IMR-90 (cell line): ENCODE results near the gene PHOX2A. TPM values are rescaled to one million over a fixed set of nuclear protein-coding genes. Genes with fewer than 3 reads are reported as not detected.

ENCODE experiments used
- ATAC-seq: fragments of 200-7000 bp; cut with Tn5 transposase; 2 replicates; pipeline ENCODE4 v1.9.1; 2020; ENCODE audit warnings: low read depth, mild to moderate bottlenecking, moderate library complexity
- BruUV-seq: library from RNA; stranded (reverse); fragments of 400-500 nt; replicated peaks from 2 replicates; lab custom pipeline; 2021; lab: Mats Ljungman, UMichigan
- CTCF ChIA-PET: fragments of 300-600 bp; formaldehyde crosslinking; extraction: SDS; loops from one replicate; lab custom pipeline; 2021; ENCODE audit warnings: antibody characterized with exemption; lab: Yijun Ruan, JAX
- POLR2A ChIA-PET: fragments of 300-600 bp; sonication (Branson Sonifier 250); formaldehyde crosslinking; loops from one replicate; lab custom pipeline; 2022; ENCODE audit warnings: antibody characterized with exemption; ENCODE audit not compliant: unreplicated experiment; lab: Charles Lee
- DNase-seq: peaks from one replicate; pipeline ENCODE4 v3.0.0; 2013
- H2AFZ ChIP-seq: replicated peaks from 2 replicates; pipeline ENCODE3; 2013; ENCODE audit warnings: low read length, mild to moderate bottlenecking; ENCODE audit not compliant: poor library complexity
- H2AK5ac ChIP-seq: 2 replicates; pipeline ENCODE4 v1.6.1; 2013; ENCODE audit warnings: low read depth, low read length, inconsistent platforms
- H2AK9ac ChIP-seq: replicated peaks from 2 replicates; pipeline ENCODE3; 2013; ENCODE audit warnings: mild to moderate bottlenecking, low read depth, low read length, moderate library complexity; ENCODE audit not compliant: poor library complexity
- H2BK120ac ChIP-seq: 2 replicates; pipeline ENCODE4 v1.6.1; 2013; ENCODE audit warnings: low read depth, low read length, inconsistent platforms
- H2BK15ac ChIP-seq: 3 replicates; pipeline ENCODE4 v1.6.1; 2013; ENCODE audit warnings: low read depth, low read length, inconsistent platforms
- H2BK20ac ChIP-seq: 2 replicates; pipeline ENCODE4 v1.6.1; 2013; ENCODE audit warnings: low read depth, mild to moderate bottlenecking, inconsistent platforms, low read length, moderate library complexity
- H2BK5ac ChIP-seq: 2 replicates; pipeline ENCODE4 v1.6.1; 2013; ENCODE audit warnings: mild to moderate bottlenecking, low read depth, low read length, inconsistent platforms; ENCODE audit not compliant: poor library complexity, severe bottlenecking
- H3K14ac ChIP-seq: replicated peaks from 2 replicates; pipeline ENCODE4 v1.6.1; 2013; ENCODE audit warnings: low read depth, low read length, inconsistent platforms
- H3K18ac ChIP-seq: 2 replicates; pipeline ENCODE4 v1.6.1; 2013; ENCODE audit warnings: low read depth, low read length, control low read depth
- H3K23ac ChIP-seq: 2 replicates; pipeline ENCODE4 v1.6.1; 2013; ENCODE audit warnings: low read depth, low read length, inconsistent platforms
- H3K27ac ChIP-seq: 2 replicates; pipeline ENCODE4 v1.5.1; 2013; ENCODE audit warnings: mild to moderate bottlenecking, control low read depth, low read length; ENCODE audit not compliant: insufficient read depth
- H3K27me3 ChIP-seq: 2 replicates; pipeline ENCODE4 v1.6.1; 2013; ENCODE audit warnings: low read length; ENCODE audit not compliant: control insufficient read depth, insufficient read depth
- H3K36me3 ChIP-seq: 2 replicates; pipeline ENCODE4 v1.6.1; 2013; ENCODE audit warnings: low read length, mixed read lengths; ENCODE audit not compliant: control insufficient read depth, insufficient read depth
- H3K4ac ChIP-seq: 2 replicates; pipeline ENCODE4 v1.6.1; 2013; ENCODE audit warnings: low read depth, low read length, inconsistent platforms
- H3K4me1 ChIP-seq: 2 replicates; pipeline ENCODE4 v1.6.1; 2013; ENCODE audit warnings: low read length, mixed read lengths; ENCODE audit not compliant: control insufficient read depth, insufficient read depth
- H3K4me2 ChIP-seq: 2 replicates; pipeline ENCODE4 v1.6.1; 2013; ENCODE audit warnings: low read depth, mild to moderate bottlenecking, control low read depth, low read length, moderate library complexity
- H3K4me3 ChIP-seq: 2 replicates; pipeline ENCODE4 v1.5.1; 2013; ENCODE audit warnings: low read depth, mild to moderate bottlenecking, control low read depth, low read length, moderate library complexity; ENCODE audit not compliant: insufficient read depth
- H3K56ac ChIP-seq: 2 replicates; pipeline ENCODE4 v1.6.1; 2013; ENCODE audit warnings: low read length, inconsistent platforms; ENCODE audit not compliant: insufficient read depth; ENCODE audit errors: extremely low read depth
- H3K79me1 ChIP-seq, 2 experiments: 2 replicates each; pipeline ENCODE4 v1.6.1; 2013; ENCODE audit warnings: low read length in 2 of 2, inconsistent platforms in 1 of 2, low read depth in 1 of 2
- H3K9ac ChIP-seq: 2 replicates; pipeline ENCODE4 v1.6.1; 2013; ENCODE audit warnings: low read depth, low read length, control low read depth
- H3K9me1 ChIP-seq: 2 replicates; pipeline ENCODE4 v1.6.1; 2013; ENCODE audit warnings: low read length, inconsistent platforms; ENCODE audit not compliant: insufficient read depth
- H3K9me3 ChIP-seq: 2 replicates; pipeline ENCODE4 v1.6.1; 2013; ENCODE audit warnings: low read length; ENCODE audit not compliant: control insufficient read depth, insufficient read depth
- H4K20me1 ChIP-seq: 2 replicates; pipeline ENCODE4 v1.6.1; 2013; ENCODE audit warnings: low read length, inconsistent platforms; ENCODE audit not compliant: insufficient read depth
- H4K5ac ChIP-seq: 2 replicates; pipeline ENCODE4 v1.6.1; 2013; ENCODE audit warnings: mild to moderate bottlenecking, low read depth, low read length, control low read depth
- H4K8ac ChIP-seq, 2 experiments: 2 replicates each; pipeline ENCODE4 v1.6.1; 2013; ENCODE audit warnings: low read depth in 2 of 2, low read length in 2 of 2, control low read depth in 1 of 2, inconsistent platforms in 1 of 2
- H4K91ac ChIP-seq: 2 replicates; pipeline ENCODE4 v1.6.1; 2013; ENCODE audit warnings: low read depth, low read length, inconsistent platforms; ENCODE audit not compliant: insufficient read depth
- BHLHE40 ChIP-seq: fragments of 150-350 bp; IDR thresholded peaks from 2 replicates; pipeline ENCODE4 v1.6.1; 2016; ENCODE audit warnings: mild to moderate bottlenecking, low read depth, low read length
- CEBPB ChIP-seq: IDR thresholded peaks from 2 replicates; pipeline ENCODE4 v1.6.1; 2012; ENCODE audit warnings: low read depth, low read length, improper control_type of control experiment
- CHD1 ChIP-seq: IDR thresholded peaks from 2 replicates; pipeline ENCODE4 v1.6.1; 2012; ENCODE audit warnings: low read depth, low read length, improper control_type of control experiment
- FOS ChIP-seq: fragments of 150-350 bp; IDR thresholded peaks from 2 replicates; pipeline ENCODE4 v1.6.1; 2016; ENCODE audit warnings: low read depth, low read length
- MAFK ChIP-seq: IDR thresholded peaks from 2 replicates; pipeline ENCODE4 v1.6.1; 2012; ENCODE audit warnings: low read depth, low read length, improper control_type of control experiment
- MAZ ChIP-seq: IDR thresholded peaks from 2 replicates; pipeline ENCODE4 v1.6.1; 2012; ENCODE audit warnings: low read depth, mild to moderate bottlenecking, low read length, improper control_type of control experiment, moderate library complexity, borderline replicate concordance
- MXI1 ChIP-seq: IDR thresholded peaks from 2 replicates; pipeline ENCODE4 v1.6.1; 2012; ENCODE audit warnings: low read depth, mild to moderate bottlenecking, low read length, moderate library complexity, borderline replicate concordance
- NFE2L2 ChIP-seq: fragments of 150-350 bp; IDR thresholded peaks from 2 replicates; pipeline ENCODE4 v1.6.1; 2016; ENCODE audit warnings: low read depth, mild to moderate bottlenecking, low read length
- POLR2A ChIP-seq: IDR thresholded peaks from 2 replicates; pipeline ENCODE4 v1.6.1; 2012; ENCODE audit warnings: mild to moderate bottlenecking, low read depth, low read length
- RAD21 ChIP-seq: IDR thresholded peaks from 2 replicates; pipeline ENCODE4 v1.6.1; 2012; ENCODE audit warnings: low read length, improper control_type of control experiment
- RCOR1 ChIP-seq: IDR thresholded peaks from 2 replicates; pipeline ENCODE4 v1.6.1; 2012; ENCODE audit warnings: mild to moderate bottlenecking, low read length, improper control_type of control experiment; ENCODE audit not compliant: insufficient replicate concordance
- RFX5 ChIP-seq: IDR thresholded peaks from 2 replicates; pipeline ENCODE4 v1.8.0; 2012; ENCODE audit warnings: low read depth, mild to moderate bottlenecking, low read length, moderate library complexity
- SMC3 ChIP-seq: fragments of 150-350 bp; IDR thresholded peaks from 2 replicates; pipeline ENCODE4 v1.6.1; 2016; ENCODE audit warnings: low read depth, mild to moderate bottlenecking, antibody characterized with exemption, low read length, moderate library complexity
- WGBS, 2 experiments: methylation state at CpG; one replicate each; pipeline versions ENCODE4 v1.1.5 to v1.1.7; 2013; ENCODE audit warnings: missing lambda C conversion rate in 2 of 2; ENCODE audit not compliant: insufficient read length in 1 of 2; ENCODE audit errors: extremely low coverage in 2 of 2; 5-methylcytosine and 5-hydroxymethylcytosine counted together
- dilution Hi-C: fragments of 300-500 bp; cut with HindIII; formaldehyde crosslinking; loops from one replicate; pipeline ENCODE4 v1.14.3; 2018; ENCODE audit warnings: low sequenced_read_pairs; ENCODE audit not compliant: unreplicated experiment
- in situ Hi-C: fragments of 300-500 bp; cut with MboI; formaldehyde crosslinking; loops from 3 replicates; pipeline ENCODE4 v1.14.3; 2019; ENCODE audit warnings: low sequenced_read_pairs, inconsistent platforms, mixed read lengths
- intact Hi-C: fragments of 100-400 bp; cut with micrococcal nuclease; formaldehyde crosslinking; loops from 2 replicates; pipeline ENCODE4 v1.10.0; 2022
- polyA plus RNA-seq, 3 experiments: library from polyadenylated mRNA; depleted of rRNA; stranded (reverse); fragments of >200 nt; gene quantifications; 2 replicates each; pipeline ENCODE4 v1.2.3, GENCODE V29; 2012; ENCODE audit warnings: low replicate concordance in 1 of 3
- total RNA-seq: library from RNA; depleted of rRNA; stranded (reverse); fragments of >200 nt; gene quantifications from 2 replicates; pipeline ENCODE4 v1.2.3, GENCODE V29; 2012
- TF ChIP-seq, protein P1 (sequence below): conservative IDR thresholded peaks from 2 replicates; pipeline ENCODE4 v1.5.1; 2012; ENCODE audit warnings: mild to moderate bottlenecking, low read depth, low read length, improper control_type of control experiment
- TF ChIP-seq, protein P2 (sequence below): fragments of 150-350 bp; IDR thresholded peaks from 2 replicates; pipeline ENCODE4 v1.6.1; 2016; ENCODE audit warnings: low read depth, mild to moderate bottlenecking, low read length, moderate library complexity, borderline replicate concordance
- TF ChIP-seq, protein P3 (sequence below): fragments of 150-350 bp; IDR thresholded peaks from 2 replicates; pipeline ENCODE4 v1.6.1; 2017; ENCODE audit warnings: mild to moderate bottlenecking, antibody characterized with exemption, low read length, low read depth

The PHOX2A gene
- total and polyA plus RNA-seq, 2 of the 4 experiments (the other 2 are of a cell fraction), result not detected

DNA sequence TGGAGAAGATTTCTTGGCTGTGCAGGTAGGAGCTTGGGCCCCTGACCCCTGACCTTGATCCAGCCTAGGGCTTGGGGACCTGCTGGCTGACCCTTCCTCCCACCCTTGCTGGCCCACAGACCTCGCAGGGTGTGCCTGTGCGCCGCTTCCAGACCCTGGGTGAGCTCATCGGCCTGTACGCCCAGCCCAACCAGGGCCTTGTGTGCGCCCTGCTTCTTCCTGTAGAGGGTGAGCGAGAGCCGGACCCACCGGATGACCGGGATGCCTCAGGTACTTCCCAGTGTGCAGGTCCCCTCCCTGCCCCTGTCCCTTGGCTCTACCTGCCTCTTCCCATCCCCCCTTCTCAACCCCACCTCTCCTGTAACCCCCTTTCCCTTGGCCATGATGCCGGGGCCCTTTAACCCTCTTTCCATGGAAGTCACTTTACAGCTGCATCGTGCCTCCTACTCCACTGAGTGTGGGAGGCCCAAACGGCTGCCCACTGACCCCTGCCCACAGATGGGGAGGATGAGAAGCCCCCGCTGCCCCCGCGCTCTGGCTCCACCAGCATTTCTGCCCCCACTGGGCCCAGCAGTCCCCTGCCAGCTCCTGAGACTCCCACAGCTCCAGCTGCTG lies 15.6 kb downstream of the PHOX2A start:
- no peak overlapping the region for H3K9ac ChIP-seq
- no peak overlapping the region for H3K23ac ChIP-seq
- no peak overlapping the region for H2BK5ac ChIP-seq
- peaks cover 4% of the 10 kb centered on the region; the same call in 1 of the 2 replicates for H3K4me1 ChIP-seq
- H4K5ac ChIP-seq, result no peak overlapping the region
- intact Hi-C loops, result no loop called here
- TF ChIP-seq MAZ, result no peak
- TF ChIP-seq MAFK, result no peak
- no peak for TF ChIP-seq FOS
- no peak for TF ChIP-seq RCOR1
- TF ChIP-seq RAD21, result no peak
- TF ChIP-seq SMC3, result no peak
- TF ChIP-seq, protein P1, sequence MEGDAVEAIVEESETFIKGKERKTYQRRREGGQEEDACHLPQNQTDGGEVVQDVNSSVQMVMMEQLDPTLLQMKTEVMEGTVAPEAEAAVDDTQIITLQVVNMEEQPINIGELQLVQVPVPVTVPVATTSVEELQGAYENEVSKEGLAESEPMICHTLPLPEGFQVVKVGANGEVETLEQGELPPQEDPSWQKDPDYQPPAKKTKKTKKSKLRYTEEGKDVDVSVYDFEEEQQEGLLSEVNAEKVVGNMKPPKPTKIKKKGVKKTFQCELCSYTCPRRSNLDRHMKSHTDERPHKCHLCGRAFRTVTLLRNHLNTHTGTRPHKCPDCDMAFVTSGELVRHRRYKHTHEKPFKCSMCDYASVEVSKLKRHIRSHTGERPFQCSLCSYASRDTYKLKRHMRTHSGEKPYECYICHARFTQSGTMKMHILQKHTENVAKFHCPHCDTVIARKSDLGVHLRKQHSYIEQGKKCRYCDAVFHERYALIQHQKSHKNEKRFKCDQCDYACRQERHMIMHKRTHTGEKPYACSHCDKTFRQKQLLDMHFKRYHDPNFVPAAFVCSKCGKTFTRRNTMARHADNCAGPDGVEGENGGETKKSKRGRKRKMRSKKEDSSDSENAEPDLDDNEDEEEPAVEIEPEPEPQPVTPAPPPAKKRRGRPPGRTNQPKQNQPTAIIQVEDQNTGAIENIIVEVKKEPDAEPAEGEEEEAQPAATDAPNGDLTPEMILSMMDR, result no peak
- TF ChIP-seq, protein P2, sequence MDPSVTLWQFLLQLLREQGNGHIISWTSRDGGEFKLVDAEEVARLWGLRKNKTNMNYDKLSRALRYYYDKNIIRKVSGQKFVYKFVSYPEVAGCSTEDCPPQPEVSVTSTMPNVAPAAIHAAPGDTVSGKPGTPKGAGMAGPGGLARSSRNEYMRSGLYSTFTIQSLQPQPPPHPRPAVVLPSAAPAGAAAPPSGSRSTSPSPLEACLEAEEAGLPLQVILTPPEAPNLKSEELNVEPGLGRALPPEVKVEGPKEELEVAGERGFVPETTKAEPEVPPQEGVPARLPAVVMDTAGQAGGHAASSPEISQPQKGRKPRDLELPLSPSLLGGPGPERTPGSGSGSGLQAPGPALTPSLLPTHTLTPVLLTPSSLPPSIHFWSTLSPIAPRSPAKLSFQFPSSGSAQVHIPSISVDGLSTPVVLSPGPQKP, result no peak
- TF ChIP-seq MXI1, result no peak
- TF ChIP-seq, protein P3, sequence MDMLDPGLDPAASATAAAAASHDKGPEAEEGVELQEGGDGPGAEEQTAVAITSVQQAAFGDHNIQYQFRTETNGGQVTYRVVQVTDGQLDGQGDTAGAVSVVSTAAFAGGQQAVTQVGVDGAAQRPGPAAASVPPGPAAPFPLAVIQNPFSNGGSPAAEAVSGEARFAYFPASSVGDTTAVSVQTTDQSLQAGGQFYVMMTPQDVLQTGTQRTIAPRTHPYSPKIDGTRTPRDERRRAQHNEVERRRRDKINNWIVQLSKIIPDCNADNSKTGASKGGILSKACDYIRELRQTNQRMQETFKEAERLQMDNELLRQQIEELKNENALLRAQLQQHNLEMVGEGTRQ, result no peak
- no peak for TF ChIP-seq CHD1
- TF ChIP-seq RFX5, result no peak
- TF ChIP-seq CEBPB, result no peak
- no peak for TF ChIP-seq NFE2L2
- TF ChIP-seq POLR2A, result no peak
- no peak for TF ChIP-seq BHLHE40
- peaks cover 65% of the 10 kb centered on the region for H3K36me3 ChIP-seq
- H2AK5ac ChIP-seq, result no peak overlapping the region
- no peak overlapping the region for H3K4ac ChIP-seq
- no peak overlapping the region for H4K91ac ChIP-seq
- H4K20me1 ChIP-seq, result peaks cover 72% of the 10 kb centered on the region
- no peak overlapping the region for H2BK120ac ChIP-seq
- H2BK15ac ChIP-seq, result no peak overlapping the region
- H3K56ac ChIP-seq, result no peak overlapping the region
- DNase-seq (no peak), ATAC-seq (no peak)
- no TSS peak for BruUV-seq
- dilution Hi-C loops, result no loop called here
- H3K27ac ChIP-seq, result no peak overlapping the region
- H3K79me1 ChIP-seq, result peaks cover 32 to 88% of the 10 kb centered on the region in 2 experiments
- no peak overlapping the region for H3K18ac ChIP-seq
- 92% methylated on average over 9 of the region's 16 CpGs; no CpG with 5 or more reads in 1 of the 2 experiments for WGBS, 2 experiments
- H3K27me3 ChIP-seq, result no peaks in the 10 kb centered on the region
- no peaks in the 10 kb centered on the region for H3K9me3 ChIP-seq
- H3K9me1 ChIP-seq, result peaks cover 3% of the 10 kb centered on the region; the same call in 1 of the 2 replicates
- no peak overlapping the region for H3K4me3 ChIP-seq
- CTCF ChIA-PET, result no interaction called here
- H3K4me2 ChIP-seq, result no peak overlapping the region
- in situ Hi-C loops, result no loop called here
- H2BK20ac ChIP-seq, result no peak overlapping the region
- POLR2A ChIA-PET, result no interaction called here
- no peak overlapping the region for H2AFZ ChIP-seq
- no peak overlapping the region for H3K14ac ChIP-seq
- no peak overlapping the region for H2AK9ac ChIP-seq
- H4K8ac ChIP-seq, result no peak overlapping the region
